NCI-H2029 (cell line): Measurements from ENCODE around the gene KCNJ12.
"Not testable (repeated sequence)": the region's sequence is repeated elsewhere in the genome, so short reads cannot be mapped to it uniquely, and the experiment has no call there.

Experiments used
- DNase-seq: peaks from one replicate; lab custom pipeline; 2025; lab: John Stamatoyannopoulos, UW

KCNJ12 gene

GRCh38 chr17:21376081-21376758 lies at the start of gene KCNJ12:
TSS of gene KCNJ12 (plus strand) at chr17:21376357. CDS start at chr17:21415343, 38,986 bp downstream.
- no peak for DNase-seq

DNA sequence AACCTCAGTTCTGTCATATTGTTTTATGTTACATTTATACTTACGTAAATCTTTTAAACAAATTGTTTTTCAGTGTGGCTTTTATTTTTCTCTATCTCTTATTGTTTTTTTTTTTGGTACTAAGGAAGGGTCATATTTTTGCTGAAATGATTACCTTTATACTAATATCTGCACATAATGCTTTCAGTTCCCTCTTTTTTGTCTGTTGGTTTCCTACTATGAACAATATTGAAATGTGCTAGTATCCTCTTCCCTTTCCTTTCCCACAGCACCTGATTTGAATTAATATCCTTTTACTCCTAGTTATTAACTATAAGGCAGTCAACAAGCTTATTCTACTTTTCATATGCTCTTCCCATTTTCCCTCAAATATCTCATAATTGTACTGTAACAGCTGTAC lies 48.2 kb upstream of the KCNJ12 start:
- DNase-seq: not testable (repeated sequence)

- not testable (repeated sequence) for DNase-seq
Observed at GRCh38 chr17:21328778-21329177, 47.4 kb upstream of the KCNJ12 start.

GRCh38 chr17:21330436-21331160 lies 45.6 kb upstream of the KCNJ12 start:
- DNase-seq: no peak

DNA sequence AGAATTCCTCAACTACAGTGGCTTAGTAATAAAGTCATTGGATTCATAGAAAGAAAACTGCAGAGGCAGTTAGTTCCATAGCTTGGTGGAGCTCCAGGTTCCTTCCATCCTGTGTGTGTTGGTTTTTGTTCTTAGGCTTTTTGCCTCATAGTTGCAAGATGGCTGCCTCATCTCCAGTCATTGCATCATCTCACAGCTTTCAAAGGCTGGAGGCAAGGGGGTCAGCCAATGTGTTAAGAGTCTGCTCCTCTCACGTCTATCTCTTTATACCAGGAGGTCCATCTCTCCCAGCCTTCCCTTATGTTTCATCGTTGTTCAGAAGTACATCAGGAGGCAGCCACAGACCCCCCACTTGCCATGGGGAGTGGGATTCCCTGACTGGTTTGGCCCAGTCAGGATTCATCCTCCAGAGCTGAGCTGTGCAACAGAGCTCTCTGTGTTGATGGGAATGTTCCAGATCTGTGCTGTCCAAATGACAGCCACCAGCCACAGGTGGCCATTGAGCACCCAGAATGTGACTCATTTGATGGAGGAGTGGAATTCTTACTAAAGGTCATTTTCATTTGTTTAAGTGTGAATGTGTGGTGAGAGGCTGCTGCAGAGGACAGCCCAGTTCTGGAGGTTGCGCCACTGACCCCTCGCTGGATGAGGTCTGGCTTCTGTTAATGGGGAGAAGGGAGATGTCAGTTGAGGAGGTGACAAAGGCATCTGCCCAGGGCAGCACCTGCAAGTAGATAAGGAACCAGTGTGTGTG lies 39.4 kb upstream of the KCNJ12 start:
- not testable (repeated sequence) for DNase-seq

DNA sequence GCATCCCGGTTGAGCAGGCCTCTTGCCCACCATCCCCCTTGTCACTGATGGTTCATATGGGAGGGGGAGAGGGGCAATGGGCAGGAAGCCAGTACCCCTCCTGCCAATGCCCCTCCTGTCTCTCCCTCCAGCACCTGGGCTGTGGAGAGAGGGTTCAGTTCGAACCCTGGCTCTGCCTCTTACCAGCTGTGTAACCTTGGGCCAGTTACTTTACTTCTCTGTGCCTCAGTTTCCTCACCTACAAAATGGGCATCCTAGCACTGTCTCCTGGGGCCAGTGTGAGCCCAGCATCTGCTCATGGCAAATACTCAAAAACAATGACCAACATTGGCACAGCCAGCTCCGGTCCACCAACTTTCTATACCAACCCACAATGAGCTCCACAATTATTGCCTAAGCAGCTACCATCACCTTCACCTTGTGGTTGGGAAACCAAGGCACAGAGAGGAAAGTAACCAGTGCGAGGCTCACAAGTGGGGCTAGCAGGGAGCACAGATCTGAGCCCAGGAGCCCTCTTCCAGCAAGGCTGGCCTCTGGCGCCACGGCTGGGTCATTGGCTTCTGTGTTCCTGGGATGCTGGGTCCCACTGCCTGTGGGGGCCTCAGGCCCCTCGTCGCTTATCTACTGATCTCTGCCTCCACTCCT lies 38.1 kb upstream of the KCNJ12 start:
- not testable (repeated sequence) for DNase-seq

DNA sequence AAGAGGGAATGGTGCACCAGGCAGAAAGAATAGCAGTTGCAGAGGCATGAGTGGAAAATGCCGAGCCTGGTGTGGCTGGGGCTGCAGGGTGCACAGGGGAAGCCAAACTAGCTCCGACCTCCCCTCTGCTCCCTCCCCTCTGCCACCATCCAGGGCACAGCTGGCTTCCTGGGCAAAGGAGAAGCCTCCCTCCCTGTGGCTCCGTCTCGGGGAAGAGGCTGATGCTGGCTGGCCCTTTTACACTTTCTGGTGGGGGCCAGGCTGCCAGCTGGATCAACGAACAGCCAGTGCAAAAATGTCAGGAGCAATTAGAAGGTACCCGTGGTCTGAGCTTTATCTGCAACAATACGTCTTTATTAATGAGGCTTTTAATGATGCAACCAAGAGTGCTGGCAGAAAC lies 37.1 kb upstream of the KCNJ12 start:
- DNase-seq: no peak

- not testable (repeated sequence) for DNase-seq
Observed at GRCh38 chr17:21339571-21339970, 36.6 kb upstream of the KCNJ12 start.

GRCh38 chr17:21340407-21340806 lies 35.8 kb upstream of the KCNJ12 start:
- not testable (repeated sequence) for DNase-seq

GRCh38 chr17:21341279-21341678 lies 34.9 kb upstream of the KCNJ12 start:
- DNase-seq: not testable (repeated sequence)

GRCh38 chr17:21341925-21342540 lies 34.1 kb upstream of the KCNJ12 start:
- not testable (repeated sequence) for DNase-seq

DNA sequence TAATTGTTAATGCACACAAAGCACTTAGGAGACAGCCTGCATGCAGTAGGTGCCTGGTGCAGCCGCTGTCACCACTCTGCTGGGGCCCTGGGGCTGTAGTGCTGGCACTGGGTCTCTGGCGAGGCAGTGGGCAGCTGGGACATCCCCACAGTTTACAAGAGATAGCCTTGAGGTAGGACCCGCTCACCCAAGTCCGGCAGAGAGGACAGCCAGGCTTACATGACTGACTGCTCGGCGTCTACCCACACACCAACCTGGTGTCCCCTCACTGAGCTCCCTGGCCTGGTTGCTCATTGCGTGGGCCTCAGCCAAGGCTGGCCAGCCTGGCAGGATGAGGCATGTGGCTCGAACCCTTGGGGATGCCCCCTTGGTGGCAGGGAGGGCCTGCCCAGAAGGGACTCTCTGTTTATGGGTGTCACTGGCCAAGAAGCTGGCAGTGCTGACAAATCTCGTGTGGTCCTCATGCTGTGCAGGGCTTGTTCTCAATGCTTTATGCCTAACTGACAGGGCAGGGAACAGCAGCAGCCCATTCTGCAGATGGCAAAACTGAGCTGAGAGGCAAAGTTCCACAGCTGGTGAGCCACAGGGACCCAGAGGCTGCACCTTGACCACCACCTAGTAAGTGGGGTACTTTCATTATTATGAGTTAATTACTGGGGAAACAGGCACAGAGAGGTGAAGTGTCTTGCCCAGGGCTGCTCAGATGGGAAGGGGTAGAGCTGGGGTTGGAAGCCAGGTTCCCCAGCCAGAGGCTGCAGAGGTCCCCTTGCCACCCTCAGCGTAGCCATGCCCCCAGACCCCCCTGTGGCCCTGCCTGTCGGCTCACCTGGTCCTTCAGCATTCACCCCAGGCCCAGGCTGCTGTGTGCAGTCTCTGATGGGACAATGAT lies 32.9 kb upstream of the KCNJ12 start:
- DNase-seq: not testable (repeated sequence)

DNA sequence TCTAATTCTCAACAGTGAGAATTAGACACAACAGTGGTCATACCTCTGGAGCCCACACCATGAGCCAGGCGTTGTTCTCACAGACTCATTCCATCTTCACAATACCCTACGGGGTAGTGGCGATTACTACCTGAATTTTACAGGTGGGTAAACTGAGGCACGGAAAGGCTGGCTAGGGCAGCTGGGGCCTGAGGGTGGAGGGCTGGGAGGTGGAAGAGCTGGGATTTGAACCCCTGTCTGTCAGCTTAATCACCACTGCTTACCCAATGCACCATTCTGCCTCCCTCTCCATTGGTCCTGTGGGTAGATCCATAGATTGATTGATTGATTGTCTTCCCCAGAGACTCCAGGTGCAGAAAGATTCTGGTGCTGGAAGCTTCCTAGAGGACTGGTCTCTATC lies 31.4 kb upstream of the KCNJ12 start:
- DNase-seq: not testable (repeated sequence)

- no peak for DNase-seq
Observed at GRCh38 chr17:21345236-21345635, 30.9 kb upstream of the KCNJ12 start.

DNA sequence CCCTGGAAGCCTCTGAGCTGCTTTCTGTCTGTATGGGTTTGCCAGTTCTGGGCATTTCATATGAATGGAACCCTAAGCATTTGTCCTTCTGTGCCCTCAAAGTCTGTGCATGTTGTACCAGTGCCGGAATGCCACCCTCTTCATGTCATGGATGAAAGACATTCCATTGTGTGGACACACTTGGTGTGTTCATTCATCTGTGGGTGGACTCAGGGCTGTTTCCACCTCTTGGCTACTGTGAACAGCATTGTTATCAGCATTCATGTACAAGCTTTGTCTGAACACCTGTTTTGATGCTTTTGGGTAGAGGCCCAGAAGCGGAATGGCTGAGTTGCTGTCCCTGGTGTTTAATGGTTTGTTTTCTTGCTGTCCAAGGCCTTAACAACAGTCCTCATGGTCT lies 30.1 kb upstream of the KCNJ12 start:
- not testable (repeated sequence) for DNase-seq

DNA sequence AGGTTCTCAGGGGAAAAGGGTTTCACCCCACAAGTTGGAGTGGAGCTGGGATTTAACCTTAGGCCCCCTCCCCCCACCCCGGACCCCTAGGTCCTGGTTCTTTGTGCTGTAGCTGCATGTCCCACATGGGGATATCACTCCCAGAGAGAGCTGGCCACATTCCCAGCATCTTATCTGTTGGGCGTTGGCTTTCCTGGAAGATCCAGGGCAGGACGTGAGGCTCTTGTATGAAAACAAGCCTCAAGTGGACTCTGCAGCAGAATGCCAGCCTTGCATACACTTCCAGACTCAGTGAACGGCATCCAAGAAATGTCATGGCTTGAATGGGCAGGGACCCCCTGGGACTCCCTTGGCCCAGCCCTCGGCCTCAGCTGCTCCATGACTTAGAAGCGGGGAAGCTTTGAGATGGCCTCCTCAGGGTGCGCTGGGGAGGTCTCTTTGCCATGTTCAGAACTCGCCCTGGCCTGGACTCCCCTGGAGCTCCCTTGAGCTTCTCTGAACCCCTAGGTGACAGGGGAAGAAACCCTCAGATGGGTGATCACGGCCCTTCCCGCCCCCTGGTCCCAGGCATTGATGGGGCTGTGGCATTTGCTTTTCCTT lies 29.4 kb upstream of the KCNJ12 start:
- not testable (repeated sequence) for DNase-seq

DNA sequence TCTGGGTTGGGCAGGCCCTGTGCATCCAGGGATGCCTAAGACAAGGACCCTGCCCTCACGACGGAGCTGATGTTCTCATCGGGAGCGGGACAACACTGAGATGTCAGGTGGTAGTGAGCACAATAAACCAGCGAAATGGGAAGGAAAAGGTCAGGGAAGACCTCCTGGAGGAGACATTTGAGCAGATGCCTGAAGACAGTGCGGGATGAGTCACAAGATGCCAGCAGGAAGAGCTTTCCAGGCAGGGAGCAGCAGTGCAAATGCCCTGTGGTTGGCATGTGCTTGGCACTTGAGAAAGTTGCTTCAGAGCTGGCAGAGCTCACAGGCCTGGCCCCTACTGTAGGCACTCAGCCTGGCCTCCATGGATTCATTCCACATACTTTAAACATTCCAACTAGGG lies 28.5 kb upstream of the KCNJ12 start:
- not testable (repeated sequence) for DNase-seq

DNA sequence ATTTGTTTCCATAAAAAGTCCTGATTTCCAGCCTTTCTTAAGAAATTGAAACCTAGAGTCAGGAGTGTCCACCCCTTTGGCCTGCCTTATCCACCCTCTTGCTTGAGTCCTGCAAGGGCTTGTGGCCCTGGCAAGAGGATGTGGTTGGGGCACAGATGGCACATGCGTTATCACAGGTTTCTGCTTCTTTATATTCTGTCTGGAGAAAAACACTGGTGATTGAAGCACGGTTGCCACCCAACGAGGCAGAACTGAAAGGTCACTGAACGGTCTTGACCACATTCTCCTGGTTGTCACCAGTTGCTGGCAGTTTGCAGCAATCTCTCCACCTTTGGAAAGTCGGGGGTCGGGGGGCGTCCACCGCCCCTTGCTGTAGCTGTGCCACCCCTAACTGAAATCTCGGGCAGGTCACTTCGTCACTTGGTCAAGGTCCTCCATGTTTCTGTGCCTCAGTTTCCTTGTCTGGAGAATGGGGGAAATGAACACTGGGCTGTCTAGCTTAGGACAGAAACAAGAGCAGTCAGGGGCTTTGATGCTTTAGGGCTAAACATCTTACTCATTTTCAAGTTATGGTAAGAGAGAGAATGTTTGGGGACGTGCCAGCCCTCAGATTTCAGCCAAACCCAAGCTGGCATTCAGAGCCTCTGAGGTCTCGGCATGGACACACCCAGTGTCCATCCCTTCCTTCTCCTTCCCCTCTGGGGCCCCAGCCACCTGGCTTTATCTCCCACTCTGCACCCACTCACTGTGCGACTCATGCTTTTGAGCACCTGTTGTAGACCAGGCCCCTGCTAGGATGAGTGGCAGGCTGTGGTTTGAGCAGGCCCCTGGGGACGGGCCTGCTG lies 27.9 kb upstream of the KCNJ12 start:
- DNase-seq: not testable (repeated sequence)

DNA sequence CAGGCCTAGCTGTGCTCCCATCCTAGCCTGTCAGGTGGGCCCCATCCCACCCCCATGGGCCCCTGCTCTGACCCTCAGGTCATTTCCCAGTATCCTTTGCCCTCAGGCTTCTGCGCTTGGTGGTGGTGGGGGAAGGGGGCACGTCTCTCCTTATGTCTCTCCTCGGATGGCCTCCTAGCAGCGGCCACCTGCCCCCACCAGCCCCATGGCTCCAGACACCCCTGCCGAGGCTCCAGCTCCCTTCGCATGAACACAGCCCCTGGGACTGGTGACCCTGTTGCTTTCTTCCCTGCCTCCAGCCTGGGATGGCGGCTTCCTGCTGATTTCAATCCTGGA lies 27.3 kb upstream of the KCNJ12 start:
- not testable (repeated sequence) for DNase-seq
